B cell (primary cell): ENCODE measurements around the gene PRDX2.

Experiments used
- EZH2 ChIP-seq: IDR thresholded peaks from 2 replicates; pipeline ENCODE4 v1.6.1; 2012; ENCODE audit warnings: borderline replicate concordance, low read depth, mild to moderate bottlenecking, moderate library complexity, low read length; ENCODE audit not compliant: insufficient read depth, poor library complexity, severe bottlenecking
- TF ChIP-seq, protein P1 (sequence below): fragments of 200-600 bp; IDR thresholded peaks from one replicate; pipeline ENCODE4 v1.8.0; 2022; ENCODE audit warnings: antibody characterized with exemption, mild to moderate bottlenecking

GRCh38 chr19:12789904-12790619 lies 11.5 kb downstream of the PRDX2 start:
- TF ChIP-seq, protein P1, sequence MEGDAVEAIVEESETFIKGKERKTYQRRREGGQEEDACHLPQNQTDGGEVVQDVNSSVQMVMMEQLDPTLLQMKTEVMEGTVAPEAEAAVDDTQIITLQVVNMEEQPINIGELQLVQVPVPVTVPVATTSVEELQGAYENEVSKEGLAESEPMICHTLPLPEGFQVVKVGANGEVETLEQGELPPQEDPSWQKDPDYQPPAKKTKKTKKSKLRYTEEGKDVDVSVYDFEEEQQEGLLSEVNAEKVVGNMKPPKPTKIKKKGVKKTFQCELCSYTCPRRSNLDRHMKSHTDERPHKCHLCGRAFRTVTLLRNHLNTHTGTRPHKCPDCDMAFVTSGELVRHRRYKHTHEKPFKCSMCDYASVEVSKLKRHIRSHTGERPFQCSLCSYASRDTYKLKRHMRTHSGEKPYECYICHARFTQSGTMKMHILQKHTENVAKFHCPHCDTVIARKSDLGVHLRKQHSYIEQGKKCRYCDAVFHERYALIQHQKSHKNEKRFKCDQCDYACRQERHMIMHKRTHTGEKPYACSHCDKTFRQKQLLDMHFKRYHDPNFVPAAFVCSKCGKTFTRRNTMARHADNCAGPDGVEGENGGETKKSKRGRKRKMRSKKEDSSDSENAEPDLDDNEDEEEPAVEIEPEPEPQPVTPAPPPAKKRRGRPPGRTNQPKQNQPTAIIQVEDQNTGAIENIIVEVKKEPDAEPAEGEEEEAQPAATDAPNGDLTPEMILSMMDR, result no peak
- TF ChIP-seq EZH2, result no peak
